Left ventricle myocardium inferior (tissue), 1 donor: ENCODE results near the gene QSER1. TPM values are rescaled to one million over a fixed set of nuclear protein-coding genes. Genes with fewer than 3 reads are reported as not detected.
"Not testable (repeated sequence)": the region's sequence is repeated elsewhere in the genome, so short reads cannot be mapped to it uniquely, and the experiment has no call there.

ENCODE experiments used
- DNase-seq: peaks from one replicate; pipeline ENCODE4 v3.0.0-alpha.2; 2020
- H3K27ac ChIP-seq: fragments of 200-600 bp; replicated peaks from 2 replicates; pipeline ENCODE4 v1.8.0; 2021
- H3K27me3 ChIP-seq: fragments of 200-600 bp; 2 replicates; pipeline ENCODE4 v1.8.0; 2021; ENCODE audit warnings: low read depth
- H3K36me3 ChIP-seq: fragments of 200-600 bp; 2 replicates; pipeline ENCODE4 v1.8.0; 2021
- H3K4me1 ChIP-seq: fragments of 200-600 bp; 2 replicates; pipeline ENCODE4 v1.8.0; 2021
- H3K4me3 ChIP-seq: fragments of 200-600 bp; 2 replicates; pipeline ENCODE4 v1.8.0; 2021; ENCODE audit warnings: mild to moderate bottlenecking, moderate library complexity
- H3K9me3 ChIP-seq: fragments of 200-600 bp; replicated peaks from 2 replicates; pipeline ENCODE4 v1.8.0; 2021
- intact Hi-C: fragments of 100-400 bp; cut with micrococcal nuclease; formaldehyde crosslinking; loops from one replicate; pipeline ENCODE4 v1.11.0; 2022
- total RNA-seq: library from RNA; stranded (reverse); fragmentation: NEBNext Ultra II Directional; extraction: Animal tissue kit (Norgen Biotek cat#: 25700); gene quantifications from one replicate; pipeline ENCODE4 v1.2.1, GENCODE V29; 2021
- TF ChIP-seq, protein P1 (sequence below): fragments of 200-600 bp; IDR thresholded peaks from 2 replicates; pipeline ENCODE4 v1.8.0; 2021; ENCODE audit warnings: antibody characterized with exemption, mild to moderate bottlenecking, borderline replicate concordance
- donor health status: DM: no; HTN: yes; CAD: no; lungs with severe emphysema.

The QSER1 gene
- total RNA-seq, 1 donor from 2014 or later: 15.0 TPM

DNA sequence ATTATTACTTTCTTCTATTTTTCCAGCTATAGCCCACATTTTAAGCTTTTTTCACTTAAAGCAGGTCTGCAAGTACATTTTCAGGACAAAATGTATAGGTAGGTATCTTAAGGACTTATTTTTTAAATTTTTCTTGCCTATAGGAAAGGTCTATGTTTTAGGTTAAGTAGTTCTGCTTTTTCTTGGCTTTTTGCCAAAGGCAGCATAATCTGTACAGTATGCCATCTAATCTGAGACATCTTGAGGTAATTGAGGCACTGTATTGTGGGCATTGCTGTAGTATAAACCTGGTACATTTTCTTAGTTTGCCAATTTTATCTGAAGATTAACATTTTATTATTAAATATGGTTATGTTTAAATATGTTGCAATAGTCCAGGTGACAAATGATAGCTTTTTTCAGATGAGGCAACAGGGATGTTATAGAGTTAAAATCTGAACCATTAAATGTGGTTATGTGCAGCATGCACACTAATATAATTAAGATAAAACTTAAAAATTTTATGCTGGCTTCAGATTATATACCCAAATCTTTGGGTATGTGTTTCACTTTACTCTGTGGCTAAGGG lies 42.9 kb downstream of the QSER1 start:
- Histone ChIP-seq H3K4me1 (peaks cover 2% of the 10 kb centered on the region), H3K9me3 (no peaks in the 10 kb centered on the region), H3K27me3 (no peaks in the 10 kb centered on the region), H3K27ac (no peak overlapping the region), H3K4me3 (no peak overlapping the region), H3K36me3 (peaks cover 64% of the 10 kb centered on the region)
- intact Hi-C loops: no loop called here
- TF ChIP-seq, protein P1, sequence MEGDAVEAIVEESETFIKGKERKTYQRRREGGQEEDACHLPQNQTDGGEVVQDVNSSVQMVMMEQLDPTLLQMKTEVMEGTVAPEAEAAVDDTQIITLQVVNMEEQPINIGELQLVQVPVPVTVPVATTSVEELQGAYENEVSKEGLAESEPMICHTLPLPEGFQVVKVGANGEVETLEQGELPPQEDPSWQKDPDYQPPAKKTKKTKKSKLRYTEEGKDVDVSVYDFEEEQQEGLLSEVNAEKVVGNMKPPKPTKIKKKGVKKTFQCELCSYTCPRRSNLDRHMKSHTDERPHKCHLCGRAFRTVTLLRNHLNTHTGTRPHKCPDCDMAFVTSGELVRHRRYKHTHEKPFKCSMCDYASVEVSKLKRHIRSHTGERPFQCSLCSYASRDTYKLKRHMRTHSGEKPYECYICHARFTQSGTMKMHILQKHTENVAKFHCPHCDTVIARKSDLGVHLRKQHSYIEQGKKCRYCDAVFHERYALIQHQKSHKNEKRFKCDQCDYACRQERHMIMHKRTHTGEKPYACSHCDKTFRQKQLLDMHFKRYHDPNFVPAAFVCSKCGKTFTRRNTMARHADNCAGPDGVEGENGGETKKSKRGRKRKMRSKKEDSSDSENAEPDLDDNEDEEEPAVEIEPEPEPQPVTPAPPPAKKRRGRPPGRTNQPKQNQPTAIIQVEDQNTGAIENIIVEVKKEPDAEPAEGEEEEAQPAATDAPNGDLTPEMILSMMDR: no peak
- DNase-seq: no peak

DNA sequence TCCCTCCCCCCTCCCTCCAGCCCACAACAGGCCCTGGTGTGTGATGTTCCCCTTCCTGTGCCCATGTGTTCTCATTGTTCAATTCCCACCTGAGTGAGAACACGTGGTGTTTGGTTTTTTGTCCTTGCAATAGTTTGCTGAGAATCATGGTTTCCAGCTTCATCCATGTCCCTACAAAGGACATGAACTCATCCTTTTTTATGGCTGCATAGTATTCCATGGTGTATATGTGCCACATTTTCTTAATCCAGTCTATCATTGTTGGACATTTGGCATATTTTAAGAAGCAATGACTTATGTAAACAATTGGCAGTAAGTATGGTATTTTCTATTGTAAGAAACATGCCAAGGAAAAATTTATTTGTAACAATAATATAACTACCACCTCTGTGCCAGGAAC lies 43.6 kb downstream of the QSER1 start:
- DNase-seq, H3K9me3 ChIP-seq, intact Hi-C loops, H3K4me1 ChIP-seq, H3K27me3 ChIP-seq, H3K4me3 ChIP-seq, H3K27ac ChIP-seq: not testable (repeated sequence)
- H3K36me3 ChIP-seq: peaks cover 63% of the 10 kb centered on the region

DNA sequence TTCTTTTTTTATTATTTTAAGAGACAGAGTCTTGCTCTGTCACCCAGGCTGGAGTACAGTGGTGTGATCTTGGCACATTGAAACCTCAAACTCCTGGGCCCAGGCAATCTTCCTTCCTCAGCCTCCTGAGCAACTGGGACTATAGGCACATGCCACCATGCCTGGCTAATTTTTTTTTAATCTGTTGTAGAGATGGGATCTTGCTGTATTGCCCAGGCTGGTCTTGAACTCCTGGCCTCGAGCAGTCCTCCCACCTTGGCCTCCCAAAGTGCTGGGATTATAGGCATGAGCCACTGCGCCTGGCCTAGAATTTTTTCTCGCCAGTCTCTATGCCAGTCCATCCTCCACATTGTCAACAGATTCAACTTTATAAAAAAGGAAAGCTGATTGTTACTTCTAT lies 44.7 kb downstream of the QSER1 start:
- H3K27me3 ChIP-seq, intact Hi-C loops, H3K4me3 ChIP-seq, H3K27ac ChIP-seq, H3K4me1 ChIP-seq, DNase-seq, H3K9me3 ChIP-seq: not testable (repeated sequence)
- H3K36me3 ChIP-seq: peaks cover 52% of the 10 kb centered on the region

DNA sequence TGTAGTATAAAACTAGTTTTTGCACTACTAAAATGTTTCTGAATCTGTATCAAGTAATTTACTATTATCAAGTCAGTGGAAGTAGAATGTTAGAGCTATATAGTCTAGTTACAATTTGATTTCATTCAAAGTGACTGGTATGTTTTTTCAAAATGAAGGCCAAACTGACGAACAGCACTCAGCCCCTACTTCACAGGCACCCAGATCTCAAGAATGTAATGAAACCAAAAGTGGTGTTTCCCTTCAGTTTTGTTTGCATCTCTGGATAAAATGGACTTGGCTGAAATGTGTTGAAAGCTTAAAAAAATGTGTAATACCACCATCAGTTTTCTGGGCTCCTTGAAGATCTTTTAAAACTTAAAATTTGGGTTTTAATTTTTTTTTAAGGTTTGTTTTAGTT lies 46.4 kb downstream of the QSER1 start:
- Histone ChIP-seq H3K27ac (no peak overlapping the region), H3K36me3 (peaks cover 34% of the 10 kb centered on the region), H3K9me3 (no peaks in the 10 kb centered on the region), H3K27me3 (no peaks in the 10 kb centered on the region), H3K4me1 (peaks cover 6% of the 10 kb centered on the region), H3K4me3 (no peak overlapping the region)
- no peak for DNase-seq
- intact Hi-C loops: no loop called here
- TF ChIP-seq, protein P1: no peak

DNA sequence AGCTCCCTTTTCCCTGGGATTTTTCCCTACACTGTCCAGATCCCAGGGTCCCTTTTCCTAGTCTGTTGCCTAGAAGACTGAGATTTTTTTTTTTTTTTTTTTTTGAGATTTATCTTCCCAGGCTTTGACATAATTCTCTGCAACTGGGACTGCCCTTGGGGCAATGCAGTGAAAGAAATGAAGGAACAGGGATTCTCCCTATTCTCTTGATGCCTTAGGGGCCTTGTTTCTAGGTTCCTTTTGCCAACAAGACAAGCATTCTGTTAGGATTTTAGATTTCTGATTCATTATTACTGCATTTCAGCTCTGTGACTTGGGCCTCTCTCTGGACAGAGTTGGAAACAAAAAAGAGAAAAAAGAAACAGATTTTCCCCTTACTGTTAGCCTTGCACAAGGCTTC lies 47.3 kb downstream of the QSER1 start:
- intact Hi-C loops: no loop called here
- peaks cover 26% of the 10 kb centered on the region for H3K36me3 ChIP-seq
- peaks cover 6% of the 10 kb centered on the region for H3K4me1 ChIP-seq

DNA sequence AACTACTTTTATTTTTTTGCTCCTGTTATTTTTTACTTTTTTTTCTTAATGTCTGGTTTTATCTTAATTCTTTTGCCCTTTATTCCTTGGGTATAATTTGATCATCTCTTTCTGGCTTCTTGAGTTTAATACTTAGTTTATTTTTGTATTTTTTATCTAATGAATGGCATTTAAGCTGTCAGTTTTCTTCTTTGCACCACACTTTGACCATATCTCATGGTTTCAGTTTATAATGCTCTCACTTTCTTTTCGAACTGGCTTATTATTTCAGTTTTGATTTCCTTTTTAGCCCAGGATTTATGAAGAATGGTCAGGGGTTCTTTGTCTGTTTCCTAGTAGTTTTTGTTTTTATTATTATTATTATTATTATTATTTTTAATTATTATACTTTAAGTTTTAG lies 48.3 kb downstream of the QSER1 start:
- TF ChIP-seq, protein P1: no peak
- no peak overlapping the region for H3K4me3 ChIP-seq
- intact Hi-C loops: no loop called here
- peaks cover 5% of the 10 kb centered on the region for H3K9me3 ChIP-seq
- no peaks in the 10 kb centered on the region for H3K27me3 ChIP-seq
- no peak overlapping the region for H3K27ac ChIP-seq
- H3K36me3 ChIP-seq: peaks cover 16% of the 10 kb centered on the region
- DNase-seq: no peak
- H3K4me1 ChIP-seq: peaks cover 6% of the 10 kb centered on the region

More for the DNA sequence above, 47.3 kb downstream of the QSER1 start:
- no peaks in the 10 kb centered on the region for H3K27me3 ChIP-seq
- TF ChIP-seq, protein P1: no peak
- no peak overlapping the region for H3K27ac ChIP-seq
- DNase-seq: no peak
- no peak overlapping the region for H3K4me3 ChIP-seq
- no peaks in the 10 kb centered on the region for H3K9me3 ChIP-seq
